ENCODE measurements around the gene LARP7.
"Not testable (repeated sequence)": the region's sequence is repeated elsewhere in the genome, so short reads cannot be mapped to it uniquely, and the experiment has no call there.

Gene LARP7

DNA sequence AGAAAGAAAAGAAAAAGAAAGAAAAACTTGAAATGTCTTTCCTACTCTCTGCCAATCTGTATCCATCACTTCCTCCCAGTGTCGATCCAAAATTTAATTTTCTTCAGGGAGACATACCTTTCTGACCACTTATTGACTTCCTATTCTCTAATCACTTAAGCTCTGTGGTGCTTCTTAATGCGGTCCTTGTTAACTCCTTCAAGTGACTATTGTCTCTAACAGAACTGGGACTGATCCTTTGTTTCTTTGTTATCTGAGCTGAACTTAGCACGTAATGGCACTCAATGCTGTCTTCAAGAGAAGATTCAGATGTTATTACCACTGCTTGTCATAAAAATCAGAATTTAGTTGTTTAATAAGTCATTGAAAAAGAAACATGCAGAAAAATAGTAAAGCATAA lies 31.2 kb downstream of the LARP7 start:
- no peak overlapping the region for H3K4me3 ChIP-seq
- H3K9me3 ChIP-seq: no peaks in the 10 kb centered on the region
- no peaks in the 10 kb centered on the region for H3K27me3 ChIP-seq (ENCODE audit: low read depth)
- DNase-seq (ENCODE audit: low spot score in 2 of 2): peak in 1 of 2 experiments; percentile 53
- H3K36me3 ChIP-seq (replicated peaks): no peaks in the 10 kb centered on the region
- in situ Hi-C loops (cut with MboI; ENCODE audit: low sequenced_read_pairs): no loop called here
- H3K4me1 ChIP-seq: no peaks in the 10 kb centered on the region; the same call in 1 of the 2 replicates

DNA sequence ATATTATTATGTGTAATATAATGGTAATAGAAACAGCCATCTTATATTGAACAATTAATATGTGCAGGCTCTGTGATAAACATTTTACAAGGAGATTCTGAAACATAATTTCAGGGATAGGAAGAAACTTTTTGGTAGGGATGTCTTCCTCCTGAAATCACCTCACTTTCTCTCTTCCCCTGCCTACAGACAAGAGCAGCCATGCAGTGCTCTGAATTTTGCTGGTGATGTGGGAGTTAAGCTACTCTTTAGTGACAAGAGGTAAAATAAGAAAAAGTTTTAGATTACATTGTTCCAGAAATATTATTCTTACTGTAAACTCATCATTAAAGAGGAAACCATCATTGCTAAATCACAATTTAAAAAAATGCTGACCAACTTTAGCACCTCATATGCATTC lies 36.1 kb downstream of the LARP7 start:
- Histone ChIP-seq H3K36me3 (replicated peaks) (no peaks in the 10 kb centered on the region), H3K4me3 (no peak overlapping the region), H3K4me1 (no peaks in the 10 kb centered on the region), H3K9me3 (no peaks in the 10 kb centered on the region), H3K27me3 (ENCODE audit: low read depth) (no peaks in the 10 kb centered on the region)
- DNase-seq (ENCODE audit: low spot score in 2 of 2): no peak
- in situ Hi-C loops (cut with MboI; ENCODE audit: low sequenced_read_pairs): no loop called here

DNA sequence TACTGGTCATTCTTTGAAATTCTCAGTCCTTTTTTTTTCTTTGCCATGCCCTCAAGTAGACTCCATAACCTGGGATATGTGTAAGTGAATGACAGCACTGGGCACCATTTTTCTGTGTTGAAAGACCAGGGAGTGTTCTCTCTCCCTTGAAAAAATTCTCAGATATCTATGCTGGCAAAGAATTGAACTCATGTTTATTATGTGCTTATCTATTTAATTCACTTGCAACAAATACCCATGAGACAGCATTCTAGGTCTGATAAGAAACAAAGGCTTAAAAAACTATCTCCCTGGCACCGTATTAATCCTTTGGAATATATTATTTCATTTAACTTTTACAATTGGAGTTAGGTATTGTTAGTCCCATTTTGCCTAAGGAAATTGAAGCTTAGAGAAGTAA lies 36.7 kb downstream of the LARP7 start:
- H3K4me1 ChIP-seq: no peaks in the 10 kb centered on the region
- no peak for DNase-seq (ENCODE audit: low spot score in 2 of 2)
- H3K36me3 ChIP-seq (replicated peaks): no peaks in the 10 kb centered on the region
- H3K27me3 ChIP-seq (ENCODE audit: low read depth): no peaks in the 10 kb centered on the region
- no peak overlapping the region for H3K4me3 ChIP-seq
- in situ Hi-C loops (cut with MboI; ENCODE audit: low sequenced_read_pairs): no loop called here
- no peaks in the 10 kb centered on the region for H3K9me3 ChIP-seq

- in situ Hi-C loops (cut with MboI; ENCODE audit: low sequenced_read_pairs): no loop called here
- H3K27me3 ChIP-seq (ENCODE audit: low read depth): no peaks in the 10 kb centered on the region
- H3K4me3 ChIP-seq: no peak overlapping the region
- H3K9me3 ChIP-seq: no peaks in the 10 kb centered on the region
- H3K4me1 ChIP-seq: no peaks in the 10 kb centered on the region
- no peak for DNase-seq (ENCODE audit: low spot score in 2 of 2)
- H3K36me3 ChIP-seq (replicated peaks): no peaks in the 10 kb centered on the region
These were observed 37.4 kb downstream of the LARP7 start for GRCh38 chr4:112674376-112674775.

DNA sequence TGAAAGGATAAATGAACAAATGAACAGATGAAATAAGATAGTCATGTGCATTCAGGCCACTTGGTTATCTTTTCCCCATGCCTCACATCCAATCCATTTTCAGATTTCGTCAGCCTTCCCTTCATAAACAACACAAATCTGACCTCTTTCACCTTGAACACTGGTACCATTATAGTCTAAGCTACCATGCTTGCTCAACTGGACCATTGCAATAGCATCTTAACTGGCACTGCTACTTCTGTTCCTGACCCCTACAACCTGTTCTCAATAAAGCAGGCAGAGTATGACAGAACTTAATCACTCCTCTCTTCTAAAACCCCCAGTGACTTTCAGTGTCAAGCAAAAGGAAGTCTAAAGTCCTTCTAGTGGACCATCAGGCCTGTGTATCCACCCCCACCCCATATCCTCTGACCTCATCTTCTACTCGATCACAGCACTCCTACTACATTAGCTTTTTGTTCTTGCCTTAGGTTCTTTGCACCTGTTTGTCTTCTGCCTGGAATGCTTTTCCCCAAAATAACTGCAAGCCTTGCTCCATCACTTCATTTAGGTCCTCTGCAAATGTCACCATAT lies 40.7 kb downstream of the LARP7 start:
- Histone ChIP-seq H3K36me3 (replicated peaks) (no peaks in the 10 kb centered on the region), H3K27me3 (ENCODE audit: low read depth) (no peaks in the 10 kb centered on the region), H3K4me3 (no peak overlapping the region), H3K4me1 (peaks cover 4% of the 10 kb centered on the region; the same call in 1 of the 2 replicates), H3K9me3 (no peaks in the 10 kb centered on the region)
- in situ Hi-C loops (cut with MboI; ENCODE audit: low sequenced_read_pairs): no loop called here
- DNase-seq (ENCODE audit: low spot score in 2 of 2): no peak

- Histone ChIP-seq H3K4me1 (peaks cover 4% of the 10 kb centered on the region; the same call in 1 of the 2 replicates), H3K27me3 (ENCODE audit: low read depth) (no peaks in the 10 kb centered on the region), H3K36me3 (replicated peaks) (no peaks in the 10 kb centered on the region), H3K4me3 (no peak overlapping the region), H3K9me3 (no peaks in the 10 kb centered on the region)
- in situ Hi-C loops (cut with MboI; ENCODE audit: low sequenced_read_pairs): no loop called here
- no peak for DNase-seq (ENCODE audit: low spot score in 2 of 2)
These were observed 44.1 kb downstream of the LARP7 start for GRCh38 chr4:112680996-112681395.

DNA sequence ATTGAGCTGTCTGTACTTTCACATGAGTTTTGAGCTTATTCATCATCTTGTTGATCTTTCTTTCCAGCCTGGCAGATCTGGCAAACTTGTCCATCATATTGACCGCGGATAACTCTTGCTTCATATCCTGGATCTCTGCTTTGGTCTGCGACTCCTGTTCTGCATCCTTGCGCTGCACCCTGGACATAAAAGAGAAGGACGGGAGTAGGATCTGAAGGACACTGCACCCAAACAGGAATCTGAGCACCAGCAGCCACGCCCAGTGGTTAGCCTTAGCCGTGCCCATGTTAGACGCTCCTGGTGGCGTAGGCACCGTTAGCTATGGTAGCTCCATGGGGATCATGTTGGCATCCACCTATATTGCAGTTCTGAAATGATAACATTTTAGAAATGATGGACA lies 56.6 kb downstream of the LARP7 start:
- Histone ChIP-seq H3K4me3 (no peak overlapping the region), H3K4me1 (peaks cover 2% of the 10 kb centered on the region; the same call in 1 of the 2 replicates), H3K27me3 (ENCODE audit: low read depth) (no peaks in the 10 kb centered on the region), H3K9me3 (no peaks in the 10 kb centered on the region), H3K36me3 (replicated peaks) (no peaks in the 10 kb centered on the region)
- DNase-seq (ENCODE audit: low spot score in 2 of 2): no peak
- in situ Hi-C loops (cut with MboI; ENCODE audit: low sequenced_read_pairs): no loop called here

DNA sequence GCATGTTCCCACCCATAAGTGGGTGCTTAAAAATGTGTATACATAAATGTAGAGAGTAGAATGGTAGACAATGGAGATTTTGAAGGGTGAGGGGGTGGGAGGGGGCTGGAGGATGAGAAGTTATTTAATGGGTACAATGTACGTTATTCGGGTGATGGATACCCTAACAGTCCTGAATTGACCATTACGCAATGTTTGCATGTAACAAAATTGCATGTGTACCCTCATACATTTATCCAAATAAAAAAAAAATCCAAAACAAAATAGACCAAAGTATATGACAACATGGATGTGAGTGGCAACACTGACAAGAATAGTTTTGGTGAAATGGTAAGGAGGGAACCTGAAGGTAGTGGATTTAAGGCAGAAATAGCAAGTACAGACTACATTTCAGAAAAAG lies 63.7 kb downstream of the LARP7 start:
- H3K4me3 ChIP-seq: no peak overlapping the region
- no peaks in the 10 kb centered on the region for H3K9me3 ChIP-seq
- no peak for DNase-seq (ENCODE audit: low spot score in 2 of 2)
- in situ Hi-C loops (cut with MboI; ENCODE audit: low sequenced_read_pairs): no loop called here
- no peaks in the 10 kb centered on the region for H3K27me3 ChIP-seq (ENCODE audit: low read depth)
- H3K36me3 ChIP-seq (replicated peaks): no peaks in the 10 kb centered on the region
- peaks cover 6% of the 10 kb centered on the region; the same call in 1 of the 2 replicates for H3K4me1 ChIP-seq

GRCh38 chr4:112702892-112703291 lies 65.9 kb downstream of the LARP7 start:
- no peaks in the 10 kb centered on the region for H3K27me3 ChIP-seq (ENCODE audit: low read depth)
- DNase-seq (ENCODE audit: low spot score in 2 of 2): no peak

DNA sequence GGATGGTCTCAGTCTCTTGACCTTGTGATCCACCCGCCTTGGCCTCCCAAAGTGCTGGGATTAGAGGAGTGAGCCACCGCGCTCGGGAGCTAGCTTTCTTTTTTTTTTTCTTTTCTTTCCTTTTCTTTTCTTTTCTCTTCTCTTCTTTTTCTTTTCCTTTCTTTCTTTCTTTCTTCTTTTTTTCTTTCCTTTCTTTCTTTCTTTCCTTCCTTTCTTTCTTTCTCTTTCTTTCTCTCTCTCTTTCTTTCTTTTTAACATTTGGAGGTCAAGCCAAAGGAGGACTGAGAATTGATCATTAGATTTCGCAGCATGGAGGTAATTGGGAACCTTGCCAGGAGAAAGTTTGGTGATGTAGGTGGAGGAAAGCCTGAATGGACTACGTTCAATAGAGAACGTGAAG lies 67.4 kb downstream of the LARP7 start:
- Histone ChIP-seq H3K27me3 (ENCODE audit: low read depth) (no peaks in the 10 kb centered on the region), H3K4me3 (peak overlapping the region; percentile 42; the same call in 1 of the 2 replicates), H3K4me1 (peaks cover 16% of the 10 kb centered on the region), H3K36me3 (replicated peaks) (no peaks in the 10 kb centered on the region), H3K9me3 (no peaks in the 10 kb centered on the region)
- DNase-seq (ENCODE audit: low spot score in 2 of 2): no peak
- in situ Hi-C loops (cut with MboI; ENCODE audit: low sequenced_read_pairs): no loop called here

More at GRCh38 chr4:112702892-112703291, 65.9 kb downstream of the LARP7 start:
- in situ Hi-C loops (cut with MboI; ENCODE audit: low sequenced_read_pairs): no loop called here
- Histone ChIP-seq H3K9me3 (no peaks in the 10 kb centered on the region), H3K4me1 (peaks cover 15% of the 10 kb centered on the region), H3K36me3 (replicated peaks) (no peaks in the 10 kb centered on the region), H3K4me3 (no peak overlapping the region)

GRCh38 chr4:112704991-112705845 lies 68.3 kb downstream of the LARP7 start:
- no peaks in the 10 kb centered on the region for H3K9me3 ChIP-seq
- no peaks in the 10 kb centered on the region for H3K27me3 ChIP-seq (ENCODE audit: low read depth)
- H3K4me1 ChIP-seq: peaks cover 16% of the 10 kb centered on the region
- H3K36me3 ChIP-seq (replicated peaks): no peaks in the 10 kb centered on the region
- in situ Hi-C loops (cut with MboI; ENCODE audit: low sequenced_read_pairs): no loop called here
- H3K4me3 ChIP-seq: peak overlapping the region; percentile 42
- DNase-seq (ENCODE audit: low spot score in 2 of 2): peak; percentile 75 to 84

DNA sequence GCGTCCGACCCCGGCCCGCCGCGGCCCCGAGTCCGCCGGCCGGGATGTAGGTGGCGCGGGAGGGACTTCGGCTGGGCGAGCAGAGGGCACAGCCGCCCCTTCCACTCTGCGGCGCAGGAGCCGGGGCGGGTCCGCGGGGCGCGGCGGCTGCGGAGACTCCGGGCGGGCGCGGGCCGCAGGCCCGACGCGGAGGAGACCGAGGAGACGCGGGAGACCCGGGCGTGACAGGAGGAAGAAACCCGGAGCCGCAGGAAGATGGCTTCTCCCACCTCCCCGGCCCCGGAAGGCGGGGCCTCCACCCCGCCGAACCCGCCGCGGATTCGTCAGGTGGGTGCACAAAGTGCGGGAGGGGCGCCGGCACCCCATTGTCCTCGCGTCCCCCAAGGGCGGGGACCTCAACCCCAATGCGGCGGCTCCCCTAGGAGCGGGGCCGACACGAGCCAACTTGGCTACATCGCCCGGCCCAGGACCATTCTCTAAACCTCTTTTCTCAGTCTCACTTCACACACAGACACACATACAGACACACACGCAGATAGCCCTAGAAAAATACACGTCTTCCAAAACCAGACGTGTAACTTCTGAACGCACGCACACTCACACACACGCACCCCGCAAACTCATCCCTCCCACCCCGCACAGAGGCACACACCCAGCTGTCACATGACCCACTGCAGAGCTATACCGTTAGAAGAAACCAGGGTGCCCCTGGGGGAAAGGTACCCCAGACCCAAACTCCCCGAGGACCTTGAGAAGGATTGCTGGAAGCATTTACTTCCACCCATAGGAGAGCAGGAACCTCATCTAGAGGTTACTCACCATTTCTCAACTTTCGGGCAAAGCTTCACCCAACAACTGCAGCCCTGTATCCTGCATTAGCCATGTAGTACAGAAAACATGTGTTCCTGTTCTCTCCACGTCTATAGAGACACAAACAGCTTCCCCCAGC lies 69.2 kb downstream of the LARP7 start:
- H3K36me3 ChIP-seq (replicated peaks); in situ Hi-C loops (cut with MboI; ENCODE audit: low sequenced_read_pairs); H3K9me3 ChIP-seq; H3K27me3 ChIP-seq (ENCODE audit: low read depth): not testable (repeated sequence)
- DNase-seq (ENCODE audit: low spot score in 2 of 2): peak; percentile 55 to 66
- peaks cover 16% of the 10 kb centered on the region for H3K4me1 ChIP-seq
- H3K4me3 ChIP-seq: peak overlapping the region; percentile 58

GRCh38 chr4:112706840-112707207 lies 69.9 kb downstream of the LARP7 start:
- in situ Hi-C loops (cut with MboI; ENCODE audit: low sequenced_read_pairs): no loop called here
- Histone ChIP-seq H3K4me3 (peak overlapping the region; percentile 58), H3K9me3 (no peaks in the 10 kb centered on the region), H3K4me1 (peaks cover 16% of the 10 kb centered on the region), H3K36me3 (replicated peaks) (no peaks in the 10 kb centered on the region), H3K27me3 (ENCODE audit: low read depth) (no peaks in the 10 kb centered on the region)
- DNase-seq (ENCODE audit: low spot score in 2 of 2): peak in 1 of 2 experiments; percentile 40

Measured in HAP-1 (cell line).